ENCODE results near the gene RASAL2. TPM values are rescaled to one million over a fixed set of nuclear protein-coding genes. Genes with fewer than 3 reads are reported as not detected.

The RASAL2 gene
- total and polyA plus RNA-seq, 5 donors: 6.9 to 34.3 (median 28.4) TPM

DNA sequence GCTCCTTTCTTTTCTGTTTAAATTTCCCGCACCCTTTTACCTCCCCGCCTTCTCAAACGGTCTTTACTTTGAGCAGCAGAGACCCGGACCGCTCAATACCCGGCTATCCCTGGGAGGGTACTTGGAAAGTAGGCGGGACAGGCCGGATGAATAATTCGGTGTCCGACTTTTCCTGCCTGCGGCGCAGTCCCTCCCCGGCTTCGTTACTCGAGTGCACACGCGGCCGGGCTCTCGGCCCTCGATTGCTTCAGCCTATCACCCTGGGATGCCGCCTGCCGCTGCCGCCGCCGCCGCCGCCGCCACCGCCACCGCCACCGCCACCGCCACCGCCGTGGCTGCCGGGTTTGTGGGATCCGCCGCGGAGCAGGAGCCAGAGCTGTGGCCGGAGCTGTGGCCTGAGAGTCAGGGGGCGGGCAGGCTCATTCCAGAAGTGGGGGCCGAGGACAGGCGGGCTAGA lies 382 bp upstream of the RASAL2 start:
- ATAC-seq (peak; percentile 88 to 92), DNase-seq (peak; percentile 94 to 96 (median 96))
- Histone ChIP-seq H3K27me3 (ENCODE audit: control insufficient read depth, insufficient read depth) (no peaks in the 10 kb centered on the region), H3K4me3 (ENCODE audit: low read length) (peak overlapping the region; percentile 94), H3K9me3 (ENCODE audit: control insufficient read depth, low read length) (no peaks in the 10 kb centered on the region), H3K27ac (ENCODE audit: low read length) (peak overlapping the region; percentile 97), H3K4me1 (ENCODE audit: control insufficient read depth, insufficient read depth, low read length) (no peaks in the 10 kb centered on the region)
- WGBS: 1% methylated on average over 42 of the region's 42 CpGs
- intact Hi-C loops (cut with DNase I): loop anchor here in 2 of 4 donors (2.0 to 10.0 kb wide), 5 partner anchors 36 to 171 kb away; no protein-coding TSS in a partner anchor

DNA sequence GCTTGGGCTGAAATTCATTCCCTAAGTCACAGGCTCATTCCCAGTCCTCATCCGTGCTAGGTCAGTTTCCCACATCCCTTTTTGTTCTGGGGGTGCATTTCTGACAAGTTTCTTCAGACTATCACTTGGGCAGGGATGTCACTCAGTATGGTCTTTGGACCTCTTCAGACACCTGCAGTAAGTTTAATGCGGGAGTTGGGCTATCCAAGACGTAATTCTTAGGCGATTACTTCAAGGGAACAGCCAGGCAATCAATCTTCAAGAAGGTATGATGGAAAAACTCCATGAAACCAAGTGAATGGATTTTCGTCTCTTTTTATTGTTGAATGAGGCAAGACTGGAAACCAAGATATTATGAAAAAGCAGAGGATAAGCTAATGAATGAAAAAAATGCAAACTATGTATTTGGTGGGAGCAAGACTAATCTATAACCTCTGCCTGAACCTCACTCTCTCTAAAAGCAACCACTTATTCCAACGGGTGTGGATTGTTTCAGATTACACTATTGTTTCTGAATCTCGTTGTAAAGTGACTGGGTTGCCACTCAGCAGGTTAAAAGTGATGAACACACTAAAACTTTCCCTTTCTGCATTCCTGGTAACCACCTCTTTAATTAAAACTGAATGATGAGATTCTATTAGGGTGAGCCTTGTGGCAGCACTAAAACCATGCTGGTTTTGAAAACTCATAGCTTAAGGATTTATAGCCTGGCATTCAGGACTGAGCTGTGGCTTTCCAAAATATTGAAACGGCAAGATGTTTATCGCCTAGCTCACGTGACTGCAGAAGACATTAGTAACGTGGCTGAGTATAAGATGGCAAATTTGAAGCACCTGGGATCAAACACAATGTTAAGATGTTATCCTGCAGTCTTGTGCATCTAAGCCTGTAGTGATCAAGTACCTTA lies 1.1 kb downstream of the RASAL2 start:
- WGBS: 11% methylated on average over 11 of the region's 11 CpGs
- ATAC-seq (no peak), DNase-seq (no peak)
- Histone ChIP-seq H3K9me3 (ENCODE audit: control insufficient read depth, low read length) (no peaks in the 10 kb centered on the region), H3K27me3 (ENCODE audit: control insufficient read depth, insufficient read depth) (no peaks in the 10 kb centered on the region), H3K4me1 (ENCODE audit: control insufficient read depth, insufficient read depth, low read length) (no peaks in the 10 kb centered on the region), H3K27ac (ENCODE audit: low read length) (peak overlapping the region; percentile 97), H3K4me3 (ENCODE audit: low read length) (peak overlapping the region; percentile 94)
- intact Hi-C loops (cut with DNase I): loop anchor here in 2 of 4 donors (5.0 to 10.0 kb wide), 4 partner anchors 38 to 170 kb away; no protein-coding TSS in a partner anchor

DNA sequence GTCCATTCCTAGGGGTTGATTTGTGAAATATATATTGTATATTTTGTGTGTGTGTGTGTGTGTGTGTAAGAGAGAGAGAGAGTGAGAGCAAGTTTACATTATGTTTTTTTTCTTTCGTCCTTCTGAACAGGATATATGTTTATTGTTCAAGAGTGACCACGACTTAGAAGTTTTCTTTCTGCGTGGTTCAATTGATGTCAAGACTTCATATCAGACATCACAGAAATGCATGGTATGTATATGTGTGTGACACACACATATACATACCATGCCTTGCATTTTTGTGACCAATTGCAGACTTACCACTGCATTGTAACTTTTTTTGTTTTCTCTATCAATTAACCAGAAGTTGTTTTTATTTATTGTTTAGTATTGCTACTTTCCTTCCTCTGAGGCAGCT lies 2.5 kb downstream of the RASAL2 start:
- H3K4me3 ChIP-seq (ENCODE audit: low read length): peak overlapping the region; percentile 94
- H3K4me1 ChIP-seq (ENCODE audit: control insufficient read depth, insufficient read depth, low read length): no peaks in the 10 kb centered on the region
- ATAC-seq (no peak), DNase-seq (no peak)
- intact Hi-C loops (cut with DNase I): loop anchor here in 2 of 4 donors (10.0 kb wide), 3 partner anchors 62 to 168 kb away; no protein-coding TSS in a partner anchor
- no peaks in the 10 kb centered on the region for H3K9me3 ChIP-seq (ENCODE audit: control insufficient read depth, low read length)
- H3K27ac ChIP-seq (ENCODE audit: low read length): no peak overlapping the region
- WGBS: 50% methylated on average over 3 of the region's 3 CpGs
- no peaks in the 10 kb centered on the region for H3K27me3 ChIP-seq (ENCODE audit: control insufficient read depth, insufficient read depth)

DNA sequence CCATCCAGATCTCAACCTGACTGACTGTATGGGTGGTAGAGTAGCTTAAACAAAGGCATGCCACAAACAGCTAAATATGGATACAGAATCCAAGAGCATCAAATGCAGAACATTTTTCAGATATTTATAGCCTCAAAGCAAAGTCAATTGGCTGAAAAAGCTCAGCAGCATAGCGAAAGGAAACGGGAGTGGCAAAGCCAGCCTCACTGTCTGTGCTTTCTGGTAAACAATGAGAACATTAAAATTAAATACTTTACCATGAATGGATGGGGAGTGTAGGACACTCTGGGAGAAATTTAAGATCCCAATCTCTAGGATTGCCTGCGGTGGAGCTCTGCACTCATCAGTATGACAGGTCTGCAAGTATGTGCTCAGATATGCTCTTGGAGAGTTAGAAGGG lies 4.4 kb downstream of the RASAL2 start:
- peak in 1 of 3 donors; percentile 32 for DNase-seq
- 31% methylated on average over 3 of the region's 3 CpGs for WGBS
- ATAC-seq: no peak
- Histone ChIP-seq H3K9me3 (ENCODE audit: control insufficient read depth, low read length) (no peaks in the 10 kb centered on the region), H3K4me3 (ENCODE audit: low read length) (peak overlapping the region; percentile 51), H3K4me1 (ENCODE audit: control insufficient read depth, insufficient read depth, low read length) (no peaks in the 10 kb centered on the region), H3K27me3 (ENCODE audit: control insufficient read depth, insufficient read depth) (no peaks in the 10 kb centered on the region), H3K27ac (ENCODE audit: low read length) (peak overlapping the region; percentile 77)
- intact Hi-C loops (cut with DNase I): loop anchor here in 2 of 4 donors (10.0 kb wide), 3 partner anchors 63 to 167 kb away; no protein-coding TSS in a partner anchor

DNA sequence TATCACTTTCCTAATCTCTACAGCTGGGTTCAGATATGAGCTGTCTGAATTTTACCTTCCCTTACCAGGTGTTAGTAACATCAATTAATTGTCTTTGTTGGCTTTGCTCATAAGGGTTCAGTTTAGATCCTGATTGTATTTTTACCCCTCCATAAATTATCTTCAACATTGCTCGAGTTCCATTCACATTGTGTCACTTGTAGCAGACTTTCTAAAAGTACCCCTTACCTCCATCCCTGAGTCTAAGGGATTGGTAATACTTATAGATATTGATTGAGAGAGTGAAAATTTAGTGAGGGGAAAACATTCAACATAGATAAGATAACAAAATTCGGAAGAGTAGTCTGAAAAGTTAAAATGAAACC lies 7.3 kb downstream of the RASAL2 start:
- ATAC-seq (no peak), DNase-seq (no peak)
- 44% methylated on average over 2 of the region's 2 CpGs for WGBS
- H3K9me3 ChIP-seq (ENCODE audit: control insufficient read depth, low read length): no peaks in the 10 kb centered on the region
- H3K27me3 ChIP-seq (ENCODE audit: control insufficient read depth, insufficient read depth): no peaks in the 10 kb centered on the region
- peaks cover 2% of the 10 kb centered on the region for H3K4me1 ChIP-seq (ENCODE audit: control insufficient read depth, insufficient read depth, low read length)
- H3K4me3 ChIP-seq (ENCODE audit: low read length): no peak overlapping the region
- H3K27ac ChIP-seq (ENCODE audit: low read length): no peak overlapping the region
- intact Hi-C loops (cut with DNase I): loop anchor here in 2 of 4 donors (5.0 to 10.0 kb wide), 3 partner anchors 36 to 194 kb away; no protein-coding TSS in a partner anchor

DNA sequence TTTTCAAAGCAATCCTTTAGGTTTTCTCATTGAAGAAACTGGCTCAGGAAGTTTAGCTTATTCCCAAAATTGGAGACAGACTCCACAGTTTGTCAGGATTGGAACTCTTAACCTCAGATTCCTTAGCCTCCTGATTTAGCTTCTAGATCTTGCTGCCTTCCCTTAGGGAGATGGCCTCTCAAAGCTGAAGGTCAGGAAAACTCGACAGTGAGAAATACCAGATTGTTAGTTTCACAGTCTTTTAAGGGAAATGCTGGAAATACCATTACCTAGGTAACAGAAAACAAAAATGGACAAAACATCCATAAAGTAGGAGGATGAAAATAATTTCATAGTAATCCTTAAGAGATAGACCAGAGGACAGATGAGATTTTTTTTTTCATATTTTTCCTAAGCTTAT lies 7.8 kb downstream of the RASAL2 start:
- Histone ChIP-seq H3K27ac (ENCODE audit: low read length) (no peak overlapping the region), H3K4me3 (ENCODE audit: low read length) (no peak overlapping the region), H3K4me1 (ENCODE audit: control insufficient read depth, insufficient read depth, low read length) (peaks cover 2% of the 10 kb centered on the region), H3K9me3 (ENCODE audit: control insufficient read depth, low read length) (no peaks in the 10 kb centered on the region), H3K27me3 (ENCODE audit: control insufficient read depth, insufficient read depth) (no peaks in the 10 kb centered on the region)
- WGBS: 7% methylated on average over 1 of the region's 1 CpG
- DNase-seq (no peak), ATAC-seq (no peak)
- intact Hi-C loops (cut with DNase I): loop anchor here in 2 of 4 donors (5.0 to 10.0 kb wide), 3 partner anchors 36 to 193 kb away; no protein-coding TSS in a partner anchor

DNA sequence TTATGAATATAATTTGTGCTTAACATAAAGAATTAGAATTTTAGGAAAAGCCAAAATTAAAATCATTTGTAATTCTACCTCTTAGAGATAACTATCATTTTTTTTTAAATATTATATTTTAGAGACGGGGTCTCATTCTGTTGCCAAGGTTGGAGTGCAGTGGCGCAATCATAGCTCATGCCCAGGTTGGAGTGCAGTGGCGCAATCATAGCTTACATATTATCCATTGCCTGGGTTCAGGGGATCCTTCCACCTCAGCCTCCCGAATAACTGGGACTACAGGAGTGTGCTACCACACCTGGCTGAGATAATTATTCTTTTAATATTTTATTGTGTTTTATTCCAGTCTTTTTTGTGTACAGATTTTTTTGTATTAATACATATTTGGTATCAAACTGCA lies 8.3 kb downstream of the RASAL2 start:
- Histone ChIP-seq H3K4me3 (ENCODE audit: low read length) (no peak overlapping the region), H3K27ac (ENCODE audit: low read length) (no peak overlapping the region), H3K9me3 (ENCODE audit: control insufficient read depth, low read length) (no peaks in the 10 kb centered on the region), H3K27me3 (ENCODE audit: control insufficient read depth, insufficient read depth) (no peaks in the 10 kb centered on the region), H3K4me1 (ENCODE audit: control insufficient read depth, insufficient read depth, low read length) (peaks cover 2% of the 10 kb centered on the region)
- DNase-seq (no peak), ATAC-seq (no peak)
- intact Hi-C loops (cut with DNase I): loop anchor here in 2 of 4 donors (5.0 to 10.0 kb wide), 3 partner anchors 35 to 193 kb away; no protein-coding TSS in a partner anchor
- WGBS: 88% methylated on average over 4 of the region's 4 CpGs

DNA sequence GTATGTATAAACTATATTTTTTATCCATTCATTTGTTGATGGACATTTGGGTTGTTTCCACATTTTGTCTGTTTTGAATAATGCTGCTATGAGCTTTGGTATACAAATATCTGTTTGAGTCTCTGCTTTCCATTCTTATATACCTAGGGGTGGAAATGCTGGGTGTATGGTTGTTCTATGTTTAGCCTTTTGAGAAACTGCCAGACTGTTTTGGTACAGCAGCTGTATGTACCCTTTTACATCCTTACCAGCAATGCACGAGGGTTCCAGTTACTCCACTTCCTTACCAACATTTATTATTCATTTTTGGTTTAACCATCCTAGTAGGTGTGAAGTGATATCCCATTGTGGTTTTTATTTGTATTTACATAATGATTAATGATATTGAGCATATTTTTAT lies 13.9 kb downstream of the RASAL2 start:
- 57% methylated on average over 1 of the region's 1 CpG for WGBS
- Histone ChIP-seq H3K27me3 (ENCODE audit: control insufficient read depth, insufficient read depth) (no peaks in the 10 kb centered on the region), H3K4me3 (ENCODE audit: low read length) (no peak overlapping the region), H3K27ac (ENCODE audit: low read length) (no peak overlapping the region), H3K4me1 (ENCODE audit: control insufficient read depth, insufficient read depth, low read length) (peaks cover 2% of the 10 kb centered on the region), H3K9me3 (ENCODE audit: control insufficient read depth, low read length) (no peaks in the 10 kb centered on the region)
- ATAC-seq (no peak), DNase-seq (no peak)
- intact Hi-C loops (cut with DNase I): loop anchor here in 2 of 4 donors (10.0 kb wide), 2 partner anchors 67 to 187 kb away; no protein-coding TSS in a partner anchor

DNA sequence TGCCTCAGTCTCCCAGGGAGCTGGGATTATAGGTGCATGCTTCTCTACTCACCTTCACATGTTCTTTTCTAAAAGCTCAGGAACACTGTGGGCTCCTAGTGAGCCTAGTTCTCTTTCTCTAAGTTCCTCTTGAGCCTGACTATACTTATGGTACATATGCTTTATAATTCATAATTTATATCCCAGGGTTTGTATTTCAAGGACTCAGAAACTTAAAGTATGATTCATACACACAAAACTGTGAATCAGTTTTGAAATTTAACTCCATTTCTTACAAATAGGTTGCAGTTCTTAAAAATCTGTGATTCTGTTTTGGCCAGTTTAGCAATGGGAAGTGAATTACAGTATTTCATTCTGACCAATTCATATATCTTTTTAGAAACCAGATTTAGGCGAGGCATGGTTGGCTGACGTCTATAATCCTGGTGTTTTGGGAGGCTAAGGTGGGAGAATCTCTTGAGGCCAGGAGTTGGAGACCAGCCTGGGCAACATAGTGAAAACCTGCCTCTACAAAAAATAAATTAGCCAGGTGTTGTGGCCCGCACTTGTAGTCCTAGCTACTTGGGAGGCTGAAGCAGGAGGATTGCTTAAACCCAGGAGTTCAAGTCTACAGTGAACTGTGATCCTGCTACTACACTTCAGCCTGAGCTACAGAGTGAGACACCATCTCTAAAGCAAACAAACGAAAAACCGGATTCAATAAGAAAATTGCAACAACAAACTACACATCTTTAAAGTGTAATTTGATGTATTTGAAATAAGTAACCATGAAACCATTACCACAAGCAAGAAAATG lies 15.6 kb downstream of the RASAL2 start:
- Histone ChIP-seq H3K27ac (ENCODE audit: low read length) (no peak overlapping the region), H3K4me1 (ENCODE audit: control insufficient read depth, insufficient read depth, low read length) (peaks cover 2% of the 10 kb centered on the region), H3K9me3 (ENCODE audit: control insufficient read depth, low read length) (no peaks in the 10 kb centered on the region), H3K27me3 (ENCODE audit: control insufficient read depth, insufficient read depth) (no peaks in the 10 kb centered on the region), H3K4me3 (ENCODE audit: low read length) (no peak overlapping the region)
- no peak for DNase-seq
- ATAC-seq: no peak
- 91% methylated on average over 5 of the region's 5 CpGs for WGBS
- intact Hi-C loops (cut with DNase I): loop anchor here in 2 of 4 donors (10.0 kb wide), 2 partner anchors 65 to 185 kb away; no protein-coding TSS in a partner anchor

DNA sequence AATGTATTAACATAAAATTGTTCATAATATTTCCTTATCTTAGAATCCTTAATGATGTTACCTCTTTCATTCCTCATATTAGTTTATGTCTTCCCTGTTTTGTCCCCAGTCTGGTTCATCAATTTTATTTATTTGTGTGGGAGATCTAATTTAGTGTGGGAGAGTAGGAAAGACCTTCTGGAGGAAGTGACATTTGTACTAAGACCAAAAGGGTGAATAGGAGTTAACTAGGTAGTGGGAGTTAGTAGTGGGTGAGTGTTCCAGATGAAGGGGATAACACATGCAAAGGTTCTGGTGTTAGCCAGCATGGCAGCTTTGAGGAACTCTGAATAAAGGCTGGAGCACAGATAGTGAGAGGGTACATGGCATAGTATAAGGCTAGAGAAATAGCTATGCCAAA lies 21.4 kb downstream of the RASAL2 start:
- H3K27ac ChIP-seq (ENCODE audit: low read length): no peak overlapping the region
- no peaks in the 10 kb centered on the region for H3K27me3 ChIP-seq (ENCODE audit: control insufficient read depth, insufficient read depth)
- no peaks in the 10 kb centered on the region for H3K9me3 ChIP-seq (ENCODE audit: control insufficient read depth, low read length)
- intact Hi-C loops (cut with DNase I): no loop called here
- no peak for ATAC-seq
- no peak overlapping the region for H3K4me3 ChIP-seq (ENCODE audit: low read length)
- DNase-seq: no peak
- peaks cover 2% of the 10 kb centered on the region for H3K4me1 ChIP-seq (ENCODE audit: control insufficient read depth, insufficient read depth, low read length)

Data from right cardiac atrium (tissue), 5 donors.